NB4 (cell line): ENCODE results near the gene ATP8B3.

Source experiments
- CTCF ChIP-seq: IDR thresholded peaks from one replicate; pipeline ENCODE4 v1.5.1; 2012; ENCODE audit warnings: low read depth, low read length
- POLR2A ChIP-seq: IDR thresholded peaks from 2 replicates; pipeline ENCODE4 v1.6.1; 2011; ENCODE audit warnings: mild to moderate bottlenecking; ENCODE audit not compliant: insufficient read length; ENCODE audit errors: extremely low read depth

- TF ChIP-seq CTCF (no peak), POLR2A (no peak)
Measured at GRCh38 chr19:1789261-1790041, 22.6 kb downstream of the ATP8B3 start.
